ENCODE data around the gene IL19.
A peak's percentile ranks its signal among the peaks of the same experiment; 100 is the strongest.

Gene IL19

DNA sequence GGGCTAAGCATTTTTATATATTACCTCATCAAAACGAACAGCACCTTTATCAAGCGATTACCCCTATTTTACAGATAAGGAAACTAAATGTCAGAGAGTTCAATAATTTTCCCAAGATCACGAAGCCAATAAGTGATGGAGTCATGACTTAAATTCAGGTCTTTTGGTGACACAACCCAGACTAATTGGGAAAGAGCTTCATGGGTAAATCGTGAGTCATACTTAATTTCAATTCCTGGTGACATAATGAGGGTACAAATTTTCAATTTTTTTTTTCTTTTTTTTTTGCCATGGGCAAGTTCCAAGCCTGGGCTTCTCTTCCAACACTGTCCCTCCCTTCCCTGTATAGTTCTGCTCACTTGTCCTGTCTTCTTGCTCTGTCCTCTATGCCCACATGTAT is 31.8 kb downstream of the IL19 start:
- no peak for DNase-seq

DNA sequence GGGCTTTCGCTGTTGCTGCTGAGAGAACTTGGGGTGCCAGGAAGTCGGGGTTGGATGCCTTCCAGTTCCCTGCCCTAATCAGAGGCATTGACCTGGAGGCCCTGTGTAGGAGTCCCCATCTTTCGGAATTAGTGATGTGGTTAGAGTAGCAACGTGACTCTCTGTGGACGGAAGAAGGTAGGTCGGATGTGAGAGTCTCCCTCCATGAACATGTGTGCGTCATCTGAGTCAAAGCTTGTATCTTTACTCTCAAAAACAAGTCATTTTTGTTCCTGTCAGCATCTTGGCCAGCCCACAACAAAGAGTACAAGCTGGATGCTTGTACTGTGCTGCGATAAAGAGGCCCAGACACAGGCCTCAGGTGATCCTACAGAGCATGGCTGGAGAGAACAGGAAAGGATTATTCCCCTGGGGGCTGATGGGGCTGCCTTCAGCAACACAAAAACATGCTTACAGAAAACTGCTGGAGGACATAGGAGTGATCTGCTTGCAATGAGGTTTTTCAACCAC is 32.7 kb downstream of the IL19 start:
- no peak for DNase-seq

GRCh38 chr1:206804156-206804737 is 33.7 kb downstream of the IL19 start:
- DNase-seq: no peak

DNA sequence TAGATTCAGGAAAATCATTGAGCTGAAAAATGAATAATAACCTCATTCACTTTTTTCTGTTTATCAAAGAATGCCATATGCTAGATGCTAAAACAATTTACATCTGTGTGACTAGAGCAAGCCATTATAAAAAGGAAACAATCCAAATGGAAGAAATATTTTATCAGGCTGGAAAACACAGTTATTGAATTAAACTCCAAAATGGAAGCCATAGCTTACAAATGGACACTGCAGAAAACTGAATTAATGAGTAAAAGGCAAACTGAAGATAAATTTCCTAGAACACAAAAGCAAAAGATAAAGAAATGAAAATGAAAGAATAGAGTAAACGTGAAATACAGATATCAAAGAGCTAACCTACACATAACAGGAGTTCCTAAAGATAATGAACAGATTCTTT is 34.8 kb downstream of the IL19 start:
- no peak for DNase-seq

- no peak for DNase-seq
Observed at GRCh38 chr1:206808615-206809014, 38.0 kb downstream of the IL19 start.

- peak; percentile 16 for DNase-seq
Observed at GRCh38 chr1:206809504-206810084, 39.0 kb downstream of the IL19 start.

DNA sequence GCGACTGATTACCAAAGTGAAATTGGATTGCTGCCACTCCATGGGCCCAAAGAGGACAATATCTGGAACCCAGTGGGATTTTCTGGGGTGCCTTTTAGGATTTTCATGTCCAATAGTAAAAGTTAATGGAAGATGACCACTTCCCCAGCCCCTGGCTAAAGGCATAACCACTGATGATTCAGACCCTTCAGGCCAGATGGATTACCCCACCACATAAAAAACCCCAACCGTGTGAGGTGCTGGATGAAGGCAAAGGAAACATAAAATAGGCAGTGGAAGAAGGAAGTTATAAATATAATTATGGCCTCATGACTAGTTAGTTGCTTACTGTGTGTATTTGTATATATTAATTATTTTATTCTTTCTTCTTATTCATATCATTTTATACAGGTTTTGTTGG is 41.9 kb downstream of the IL19 start:
- DNase-seq: no peak

- peak; percentile 40 for DNase-seq
Observed at GRCh38 chr1:206814716-206815341, 44.3 kb downstream of the IL19 start.

- DNase-seq: no peak
Observed at GRCh38 chr1:206816390-206817287, 46.1 kb downstream of the IL19 start.

DNA sequence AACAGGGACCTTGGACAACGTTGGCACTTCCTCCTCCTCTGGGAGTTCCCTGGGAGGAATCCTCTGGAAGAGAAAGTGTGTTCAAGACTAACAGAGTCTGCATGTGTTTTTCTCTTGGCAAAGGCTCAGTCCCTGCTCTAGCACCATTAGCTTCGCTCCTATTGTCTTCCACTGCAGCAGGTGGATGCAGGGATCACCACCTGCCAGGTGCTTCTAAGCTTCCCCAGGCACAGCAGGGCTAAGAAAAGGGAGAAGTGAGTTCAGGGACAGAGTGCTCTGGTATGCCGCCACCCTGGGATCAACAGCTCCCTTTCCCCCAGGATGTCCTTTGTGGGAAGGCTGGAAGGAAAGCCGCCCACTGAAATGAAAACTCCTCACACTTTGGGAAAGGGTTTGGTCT is 50.9 kb downstream of the IL19 start:
- peak; percentile 55 for DNase-seq

DNA sequence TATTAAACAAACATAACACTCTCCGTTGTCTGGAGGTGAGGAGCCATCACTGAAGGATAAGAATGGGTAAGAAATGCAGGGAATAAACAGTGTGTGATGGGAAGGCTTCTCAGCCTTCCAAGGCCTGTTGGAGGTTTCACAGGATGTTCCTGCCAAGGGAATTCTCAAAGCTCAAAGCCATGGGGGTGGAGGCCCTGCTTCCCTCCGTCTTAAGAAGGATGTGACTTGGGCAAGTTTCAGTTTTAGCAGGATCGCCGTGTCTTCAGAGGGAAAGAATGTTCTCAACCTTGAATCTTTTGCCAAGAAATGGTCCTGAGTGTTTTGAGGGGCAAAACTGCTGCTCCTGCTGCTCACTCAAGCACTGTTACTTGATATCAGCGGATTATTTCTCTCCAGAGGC is 53.2 kb downstream of the IL19 start:
- DNase-seq: no peak

DNA sequence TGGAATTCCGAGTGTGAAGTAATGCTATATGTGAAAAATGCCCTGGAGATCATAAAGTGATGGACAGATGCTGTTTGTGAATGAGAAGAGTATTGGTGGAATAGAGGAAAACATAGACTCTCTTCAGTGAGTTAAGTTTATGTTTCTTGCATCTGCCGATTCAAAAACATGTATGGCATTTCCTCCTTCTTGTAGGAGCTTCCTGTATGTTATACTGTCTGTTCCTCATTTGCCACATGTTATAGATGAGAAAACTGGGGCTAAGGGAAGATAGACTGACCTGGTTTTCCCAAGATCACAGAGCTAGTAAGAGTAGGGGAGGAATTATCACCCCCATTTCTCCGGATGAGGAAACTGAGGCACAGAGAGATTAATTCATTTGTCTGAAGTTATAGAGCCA is 53.8 kb downstream of the IL19 start:
- DNase-seq: no peak

- DNase-seq: no peak
Observed at GRCh38 chr1:206826394-206826793, 55.8 kb downstream of the IL19 start.

DNA sequence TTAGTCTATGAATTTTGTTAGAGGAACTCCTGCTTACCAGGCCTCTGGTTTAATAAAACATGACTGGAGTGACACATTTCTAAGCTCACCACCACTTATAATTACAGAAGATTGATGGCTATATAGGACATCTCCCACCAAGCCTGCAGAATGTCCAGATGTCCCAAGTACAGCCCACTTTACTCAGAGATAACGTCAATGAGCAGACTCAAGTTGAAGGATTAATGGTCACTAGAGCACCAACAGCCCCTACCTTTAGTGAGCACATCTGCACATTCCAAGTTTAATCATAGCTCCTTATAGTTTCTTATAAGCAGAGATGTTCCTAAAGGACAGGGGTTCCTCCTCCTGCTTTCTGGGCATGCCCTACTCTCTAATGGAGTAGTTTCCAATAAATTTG is 57.5 kb downstream of the IL19 start:
- DNase-seq: no peak

DNA sequence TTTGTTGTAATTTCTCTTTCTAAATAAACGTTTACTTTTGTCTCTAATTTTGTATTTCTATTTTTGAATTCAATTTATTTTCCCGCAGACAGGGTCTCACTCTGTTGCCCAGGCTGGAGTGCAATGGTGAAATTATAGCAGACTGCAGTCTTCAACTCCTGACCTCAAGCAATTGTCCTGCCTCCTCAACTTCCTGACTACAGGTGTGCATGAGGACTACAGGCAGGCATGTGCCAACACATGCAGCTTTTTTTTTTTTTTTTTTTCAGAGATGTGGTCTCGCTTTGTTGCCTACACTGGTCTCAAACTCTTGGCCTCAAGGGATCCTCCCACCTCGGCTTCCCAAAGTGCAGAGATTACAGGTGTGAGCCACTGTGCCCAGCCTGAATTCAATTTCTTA is 58.2 kb downstream of the IL19 start:
- DNase-seq: no peak

DNA sequence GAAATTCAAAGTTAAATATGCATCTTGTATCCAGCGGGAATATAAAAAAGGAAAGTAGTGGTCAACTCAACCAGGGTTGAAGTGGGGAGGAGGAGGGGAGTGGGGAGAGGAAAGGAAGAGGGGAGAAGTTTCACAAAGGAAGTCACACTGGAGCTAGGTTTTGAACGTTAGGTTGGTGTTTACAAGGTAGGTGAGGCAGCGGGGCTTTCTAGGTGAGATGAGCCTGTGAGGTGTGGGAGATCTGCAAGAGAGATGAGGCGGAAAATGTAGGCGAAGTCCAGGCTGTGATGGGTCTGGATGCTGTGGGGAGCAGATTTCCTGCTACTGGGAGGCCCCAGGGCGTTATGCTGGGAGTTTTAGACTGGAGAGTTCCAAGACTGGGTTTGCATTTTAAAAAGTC is 58.7 kb downstream of the IL19 start:
- DNase-seq: no peak

DNA sequence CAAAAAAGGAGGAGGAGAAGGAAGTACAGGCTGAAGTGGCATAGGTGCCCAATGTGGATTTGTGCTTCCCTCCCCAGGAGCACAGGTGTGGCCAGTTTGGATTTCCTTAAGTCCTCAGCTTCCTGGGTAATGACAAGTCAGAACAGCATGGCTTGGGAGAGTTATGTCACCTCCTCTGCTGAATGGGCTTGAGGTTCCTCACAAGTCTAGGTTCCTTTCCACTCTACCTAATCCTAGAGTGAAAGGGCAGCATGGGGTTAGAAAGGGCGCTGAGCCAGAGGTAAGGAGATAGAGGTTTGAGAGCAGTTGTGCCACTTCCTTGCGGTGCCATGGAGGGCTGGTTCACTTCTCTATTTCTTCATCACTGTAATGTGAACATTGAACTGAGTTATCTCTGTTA is 59.3 kb downstream of the IL19 start:
- no peak for DNase-seq

DNA sequence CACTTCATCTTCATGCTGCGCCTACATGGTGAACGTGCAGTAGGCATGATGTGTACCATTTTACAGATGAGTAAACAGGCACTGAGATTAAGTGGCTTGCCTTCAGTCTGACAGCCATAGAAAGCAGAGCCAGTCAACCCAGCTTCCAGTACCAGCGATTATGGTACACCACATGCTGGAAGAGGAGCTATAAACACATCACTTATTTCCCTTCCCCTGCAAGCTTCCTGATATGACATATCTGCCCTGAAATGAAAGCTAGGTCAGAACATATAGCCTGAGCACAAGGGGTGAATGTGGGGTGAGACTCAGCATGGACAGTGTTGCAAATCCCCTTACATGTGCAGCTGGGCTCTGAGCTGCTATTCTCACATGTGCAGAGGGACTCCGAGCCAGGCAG is 61.1 kb downstream of the IL19 start:
- no peak for DNase-seq

GRCh38 chr1:206832352-206832880 is 61.8 kb downstream of the IL19 start:
- DNase-seq: no peak

- DNase-seq: no peak
Observed at GRCh38 chr1:206833106-206833680, 62.6 kb downstream of the IL19 start.

GRCh38 chr1:206833801-206834200 is 63.2 kb downstream of the IL19 start:
- peak; percentile 66 for DNase-seq

GRCh38 chr1:206834217-206834616 is 63.6 kb downstream of the IL19 start:
- DNase-seq: no peak

- no peak for DNase-seq
Observed at GRCh38 chr1:206834711-206835110, 64.1 kb downstream of the IL19 start.
